PC-9 (cell line): ENCODE measurements around the gene SPOP. TPM values are rescaled to one million over a fixed set of nuclear protein-coding genes. Genes with fewer than 3 reads are reported as not detected.

Experiments
- BruUV-seq: library from RNA; stranded (reverse); fragments of 400-500 nt; replicated peaks from 2 replicates; lab custom pipeline; 2021; lab: Mats Ljungman, UMichigan
- CTCF ChIA-PET: fragments of 300-600 bp; sonication (Branson Sonifier 250); formaldehyde crosslinking; loops from one replicate; lab custom pipeline; 2022; ENCODE audit warnings: antibody characterized with exemption; lab: Charles Lee
- POLR2A ChIA-PET: fragments of 300-600 bp; sonication (Branson Sonifier 250); formaldehyde crosslinking; loops from one replicate; lab custom pipeline; 2022; ENCODE audit warnings: antibody characterized with exemption; ENCODE audit not compliant: unreplicated experiment; lab: Charles Lee
- DNase-seq, 2 experiments: peaks; one replicate each; pipeline versions ENCODE4 v3.0.0 to v3.0.0-alpha.2; 2015 to 2022; ENCODE audit warnings: mixed read lengths in 1 of 2
- H2AFZ ChIP-seq: fragments of 200-600 bp; sonication (generic); 2 replicates; pipeline ENCODE4 v1.8.1; 2017; ENCODE audit warnings: antibody characterized with exemption
- H3F3A ChIP-seq: fragments of 200-600 bp; sonication (generic); 2 replicates; pipeline ENCODE4 v1.8.1; 2017; ENCODE audit warnings: antibody characterized with exemption, mild to moderate bottlenecking, low read depth; ENCODE audit not compliant: insufficient read depth
- H3K27ac ChIP-seq: fragments of 200-600 bp; sonication (generic); 2 replicates; pipeline ENCODE4 v1.6.1; 2016; ENCODE audit warnings: mixed run types
- H3K27me3 ChIP-seq: fragments of 200-600 bp; sonication (generic); 2 replicates; pipeline ENCODE4 v1.6.1; 2016; ENCODE audit warnings: low read depth, mixed run types; ENCODE audit not compliant: insufficient read depth
- H3K36me3 ChIP-seq: fragments of 200-600 bp; sonication (generic); 2 replicates; pipeline ENCODE4 v1.6.1; 2016; ENCODE audit warnings: low read depth, mixed run types
- H3K4me1 ChIP-seq: fragments of 200-600 bp; sonication (generic); replicated peaks from 2 replicates; pipeline ENCODE4 v1.6.1; 2016; ENCODE audit warnings: mixed run types; ENCODE audit not compliant: insufficient read depth
- H3K4me2 ChIP-seq: fragments of 200-600 bp; sonication (generic); 2 replicates; pipeline ENCODE4 v1.6.1; 2017; ENCODE audit warnings: mixed run types
- H3K4me3 ChIP-seq: fragments of 200-600 bp; sonication (generic); 2 replicates; pipeline ENCODE4 v1.6.1; 2016; ENCODE audit warnings: mixed run types
- H3K79me2 ChIP-seq: fragments of 200-600 bp; sonication (generic); 2 replicates; pipeline ENCODE4 v1.6.1; 2017; ENCODE audit warnings: low read depth, mixed run types
- H3K9me2 ChIP-seq: fragments of 200-600 bp; sonication (generic); 2 replicates; pipeline ENCODE4 v1.8.1; 2017; ENCODE audit warnings: mild to moderate bottlenecking; ENCODE audit not compliant: insufficient read depth
- H3K9me3 ChIP-seq: fragments of 200-600 bp; sonication (generic); 2 replicates; pipeline ENCODE4 v1.8.1; 2016; ENCODE audit warnings: low read depth; ENCODE audit not compliant: insufficient read depth
- H4K20me1 ChIP-seq: fragments of 200-600 bp; sonication (generic); 2 replicates; pipeline ENCODE4 v1.8.1; 2017; ENCODE audit not compliant: insufficient read depth
- EZH2 ChIP-seq: fragments of 200-600 bp; sonication (generic); IDR thresholded peaks from 2 replicates; pipeline ENCODE4 v1.8.0; 2017; ENCODE audit warnings: antibody characterized with exemption, low read depth
- intact Hi-C: fragments of 100-400 bp; cut with micrococcal nuclease; formaldehyde crosslinking; loops from one replicate; pipeline ENCODE4 v1.10.0; 2022; ENCODE audit not compliant: unreplicated experiment
- total RNA-seq: library from RNA; stranded (reverse); gene quantifications from 2 replicates; pipeline ENCODE4 v1.2.3, GENCODE V29; 2021
- TF ChIP-seq, protein P1 (sequence below): fragments of 200-600 bp; sonication (generic); conservative IDR thresholded peaks from 2 replicates; pipeline ENCODE4 v1.6.1; 2017; ENCODE audit warnings: mixed run types, antibody characterized with exemption, mild to moderate bottlenecking, moderate library complexity

Gene SPOP
- total RNA-seq, 1 experiment from 2014 or later: 41.7 TPM

DNA sequence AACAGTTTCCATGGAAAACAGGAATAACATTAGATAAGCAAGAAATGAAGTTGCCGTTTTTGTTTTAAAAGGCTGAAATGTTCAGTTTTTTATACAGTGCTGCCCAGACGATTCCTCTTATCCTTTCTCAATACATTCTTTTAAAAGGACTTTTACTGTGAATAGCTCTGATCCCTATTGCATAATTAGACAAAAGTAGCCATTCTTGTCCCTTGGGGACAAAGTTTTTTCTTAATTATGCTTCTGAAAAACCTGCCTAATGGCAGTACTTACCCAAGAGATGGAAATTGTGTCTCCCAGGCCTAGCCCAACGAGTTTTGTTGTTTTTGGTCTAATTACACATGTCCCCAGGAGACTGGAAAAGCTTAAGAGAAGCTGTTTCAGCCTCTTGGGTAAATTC is 74.7 kb downstream of the SPOP start:
- H4K20me1 ChIP-seq: 0 out of 2 replicates have a peak, but pooled peaks cover 7% of the 10 kb centered on the region
- no peak overlapping the region for H3K27ac ChIP-seq
- ChIA-PET CTCF (no interaction called here), POLR2A (no interaction called here)
- no peak overlapping the region for H3K4me3 ChIP-seq
- BruUV-seq: no TSS peak
- H3K4me1 ChIP-seq: no peaks in the 10 kb centered on the region
- 0 out of 2 replicates have a peak, but pooled peaks cover 29% of the 10 kb centered on the region for H3K36me3 ChIP-seq
- intact Hi-C loops: no loop called here
- no peak for DNase-seq
- no peaks in the 10 kb centered on the region for H3K27me3 ChIP-seq
- no peak overlapping the region for H3K4me2 ChIP-seq
- no peak overlapping the region for H2AFZ ChIP-seq
- H3F3A ChIP-seq: no peaks in the 10 kb centered on the region; the same call in 1 of the 2 replicates
- H3K79me2 ChIP-seq: no peaks in the 10 kb centered on the region
- H3K9me2 ChIP-seq: no peaks in the 10 kb centered on the region
- no peak for TF ChIP-seq EZH2
- TF ChIP-seq, protein P1, sequence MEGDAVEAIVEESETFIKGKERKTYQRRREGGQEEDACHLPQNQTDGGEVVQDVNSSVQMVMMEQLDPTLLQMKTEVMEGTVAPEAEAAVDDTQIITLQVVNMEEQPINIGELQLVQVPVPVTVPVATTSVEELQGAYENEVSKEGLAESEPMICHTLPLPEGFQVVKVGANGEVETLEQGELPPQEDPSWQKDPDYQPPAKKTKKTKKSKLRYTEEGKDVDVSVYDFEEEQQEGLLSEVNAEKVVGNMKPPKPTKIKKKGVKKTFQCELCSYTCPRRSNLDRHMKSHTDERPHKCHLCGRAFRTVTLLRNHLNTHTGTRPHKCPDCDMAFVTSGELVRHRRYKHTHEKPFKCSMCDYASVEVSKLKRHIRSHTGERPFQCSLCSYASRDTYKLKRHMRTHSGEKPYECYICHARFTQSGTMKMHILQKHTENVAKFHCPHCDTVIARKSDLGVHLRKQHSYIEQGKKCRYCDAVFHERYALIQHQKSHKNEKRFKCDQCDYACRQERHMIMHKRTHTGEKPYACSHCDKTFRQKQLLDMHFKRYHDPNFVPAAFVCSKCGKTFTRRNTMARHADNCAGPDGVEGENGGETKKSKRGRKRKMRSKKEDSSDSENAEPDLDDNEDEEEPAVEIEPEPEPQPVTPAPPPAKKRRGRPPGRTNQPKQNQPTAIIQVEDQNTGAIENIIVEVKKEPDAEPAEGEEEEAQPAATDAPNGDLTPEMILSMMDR: no peak
- no peaks in the 10 kb centered on the region for H3K9me3 ChIP-seq

DNA sequence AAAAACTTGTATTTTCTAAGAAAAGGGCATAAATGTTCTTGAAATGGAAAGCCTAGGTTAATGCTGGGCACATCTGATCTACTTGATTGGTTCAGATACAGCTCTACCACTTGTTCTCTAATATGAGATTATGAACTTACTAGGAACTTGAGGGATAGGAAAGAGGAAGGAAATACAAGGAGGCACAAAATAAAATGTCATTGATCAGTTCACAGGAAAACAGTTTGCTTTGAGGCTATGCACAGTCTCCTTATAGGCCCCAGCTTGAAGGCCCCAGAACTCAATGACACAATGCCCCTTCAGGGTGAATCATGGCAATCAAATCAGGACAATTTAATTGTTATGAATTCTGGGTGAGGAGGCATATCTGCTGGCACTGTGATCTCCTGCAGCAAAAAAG is 75.1 kb downstream of the SPOP start:
- no peaks in the 10 kb centered on the region; the same call in 1 of the 2 replicates for H3F3A ChIP-seq
- no peak for DNase-seq
- H3K9me3 ChIP-seq: no peaks in the 10 kb centered on the region
- no TSS peak for BruUV-seq
- ChIA-PET POLR2A (no interaction called here), CTCF (no interaction called here)
- intact Hi-C loops: no loop called here
- H3K4me1 ChIP-seq: no peaks in the 10 kb centered on the region
- H3K9me2 ChIP-seq: no peaks in the 10 kb centered on the region
- 0 out of 2 replicates have a peak, but pooled peaks cover 7% of the 10 kb centered on the region for H4K20me1 ChIP-seq
- TF ChIP-seq, protein P1: no peak
- TF ChIP-seq EZH2: no peak
- H3K79me2 ChIP-seq: no peaks in the 10 kb centered on the region
- no peak overlapping the region for H3K4me2 ChIP-seq
- H3K36me3 ChIP-seq: 0 out of 2 replicates have a peak, but pooled peaks cover 29% of the 10 kb centered on the region
- no peak overlapping the region for H3K4me3 ChIP-seq
- H3K27ac ChIP-seq: no peak overlapping the region
- no peak overlapping the region for H2AFZ ChIP-seq
- no peaks in the 10 kb centered on the region for H3K27me3 ChIP-seq

DNA sequence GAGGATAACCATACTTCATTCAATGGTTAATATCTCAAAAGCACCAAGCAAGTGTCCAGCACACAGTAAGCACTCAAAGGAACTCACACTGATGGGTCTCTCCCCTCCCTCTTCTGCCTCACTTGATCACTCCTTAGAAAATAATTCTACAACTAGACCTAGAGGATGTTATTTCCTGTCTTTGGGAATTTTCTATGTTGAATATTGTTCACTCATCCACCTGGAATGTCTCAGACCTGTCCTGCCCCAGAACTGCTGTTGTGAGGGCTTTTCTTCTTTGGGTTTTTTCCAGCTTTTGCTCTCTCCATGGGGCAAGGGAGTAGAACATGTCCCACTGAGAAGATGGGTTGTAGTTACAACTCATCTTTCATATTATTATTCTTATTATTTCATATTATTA is 76.9 kb downstream of the SPOP start:
- no peak overlapping the region for H3K4me3 ChIP-seq
- H2AFZ ChIP-seq: no peak overlapping the region
- H3K27ac ChIP-seq: no peak overlapping the region
- BruUV-seq: no TSS peak
- TF ChIP-seq, protein P1: no peak
- TF ChIP-seq EZH2: no peak
- POLR2A ChIA-PET: interaction anchor here (0.6 kb wide), 1 partner anchor 8 kb away, joined by 6 read pairs; no protein-coding TSS in a partner anchor
- H3K27me3 ChIP-seq: no peaks in the 10 kb centered on the region
- no peaks in the 10 kb centered on the region for H3K9me2 ChIP-seq
- H3K36me3 ChIP-seq: 0 out of 2 replicates have a peak, but pooled peaks cover 29% of the 10 kb centered on the region
- no peak for DNase-seq
- H3K9me3 ChIP-seq: no peaks in the 10 kb centered on the region
- H3K79me2 ChIP-seq: no peaks in the 10 kb centered on the region
- no peaks in the 10 kb centered on the region; the same call in none of the 2 replicates for H3F3A ChIP-seq
- H3K4me1 ChIP-seq: no peaks in the 10 kb centered on the region
- 0 out of 2 replicates have a peak, but pooled peaks cover 7% of the 10 kb centered on the region for H4K20me1 ChIP-seq
- intact Hi-C loops: no loop called here
- CTCF ChIA-PET: no interaction called here
- H3K4me2 ChIP-seq: no peak overlapping the region
